Measurements from ENCODE around the gene FGFBP2.

The FGFBP2 gene

GRCh38 chr4:15963576-15963975 is 601 bp upstream of the FGFBP2 start:
- H3K27ac ChIP-seq (ENCODE audit: low read length) = no peak overlapping the region
- no peaks in the 10 kb centered on the region for H4K20me1 ChIP-seq (ENCODE audit: insufficient read depth, low read length)
- H3K36me3 ChIP-seq (replicated peaks; ENCODE audit: insufficient read depth, low read length) = no peaks in the 10 kb centered on the region
- no peaks in the 10 kb centered on the region for H3K27me3 ChIP-seq (replicated peaks; ENCODE audit: insufficient read depth, low read length)
- no peak overlapping the region for H3K4me2 ChIP-seq (ENCODE audit: low read depth, low read length)
- TF ChIP-seq EZH2 (optimal IDR thresholded peaks at IDR 0.05; ENCODE audit: low read depth, low read length) (no peak), EZH2phosphoT487 (IDR thresholded peaks at IDR 0.05; ENCODE audit: low read length) (no peak), CTCF (IDR thresholded peaks at IDR 0.05; ENCODE audit: low read length) (no peak)
- H3K4me1 ChIP-seq (ENCODE audit: low read length) = no peaks in the 10 kb centered on the region
- H3K9me3 ChIP-seq (replicated peaks; ENCODE audit: insufficient read depth, low read length) = no peaks in the 10 kb centered on the region
- no peaks in the 10 kb centered on the region for H3K9me2 ChIP-seq (replicated peaks; ENCODE audit: insufficient read depth, low read length)
- H3K9ac ChIP-seq (ENCODE audit: low read length) = no peak overlapping the region
- no peaks in the 10 kb centered on the region for H3F3A ChIP-seq (ENCODE audit: insufficient read depth, low read length)
- no peak for DNase-seq
- no peak overlapping the region for H2AFZ ChIP-seq (ENCODE audit: low read length)
- H3K79me2 ChIP-seq (ENCODE audit: low read length) = no peaks in the 10 kb centered on the region
- H3K4me3 ChIP-seq (ENCODE audit: low read length) = no peak overlapping the region

- H3K27ac ChIP-seq (ENCODE audit: low read length) = no peak overlapping the region
- no peak overlapping the region for H3K4me3 ChIP-seq (ENCODE audit: low read length)
- no peak overlapping the region for H3K4me2 ChIP-seq (ENCODE audit: low read depth, low read length)
- no peaks in the 10 kb centered on the region for H3K9me2 ChIP-seq (replicated peaks; ENCODE audit: insufficient read depth, low read length)
- H3K27me3 ChIP-seq (replicated peaks; ENCODE audit: insufficient read depth, low read length) = no peaks in the 10 kb centered on the region
- H3K9ac ChIP-seq (ENCODE audit: low read length) = no peak overlapping the region
- no peaks in the 10 kb centered on the region for H3F3A ChIP-seq (ENCODE audit: insufficient read depth, low read length)
- no peaks in the 10 kb centered on the region for H3K9me3 ChIP-seq (replicated peaks; ENCODE audit: insufficient read depth, low read length)
- no peaks in the 10 kb centered on the region for H3K36me3 ChIP-seq (replicated peaks; ENCODE audit: insufficient read depth, low read length)
- no peaks in the 10 kb centered on the region for H3K4me1 ChIP-seq (ENCODE audit: low read length)
- DNase-seq = no peak
- no peak for TF ChIP-seq EZH2phosphoT487 (IDR thresholded peaks at IDR 0.05; ENCODE audit: low read length)
- TF ChIP-seq EZH2 (optimal IDR thresholded peaks at IDR 0.05; ENCODE audit: low read depth, low read length) = no peak
- TF ChIP-seq CTCF (IDR thresholded peaks at IDR 0.05; ENCODE audit: low read length) = no peak
- H3K79me2 ChIP-seq (ENCODE audit: low read length) = no peaks in the 10 kb centered on the region
- H2AFZ ChIP-seq (ENCODE audit: low read length) = no peak overlapping the region
- H4K20me1 ChIP-seq (ENCODE audit: insufficient read depth, low read length) = no peaks in the 10 kb centered on the region
Measured at GRCh38 chr4:15961781-15962510, 1.0 kb downstream of the FGFBP2 start.

- no peaks in the 10 kb centered on the region for H3K79me2 ChIP-seq (ENCODE audit: low read length)
- H3K4me2 ChIP-seq (ENCODE audit: low read depth, low read length) = no peak overlapping the region
- no peaks in the 10 kb centered on the region for H4K20me1 ChIP-seq (ENCODE audit: insufficient read depth, low read length)
- H3K9me2 ChIP-seq (replicated peaks; ENCODE audit: insufficient read depth, low read length) = no peaks in the 10 kb centered on the region
- H3F3A ChIP-seq (ENCODE audit: insufficient read depth, low read length) = no peaks in the 10 kb centered on the region
- no peak for TF ChIP-seq EZH2phosphoT487 (IDR thresholded peaks at IDR 0.05; ENCODE audit: low read length)
- no peak for TF ChIP-seq EZH2 (optimal IDR thresholded peaks at IDR 0.05; ENCODE audit: low read depth, low read length)
- no peak for TF ChIP-seq CTCF (IDR thresholded peaks at IDR 0.05; ENCODE audit: low read length)
- no peaks in the 10 kb centered on the region for H3K27me3 ChIP-seq (replicated peaks; ENCODE audit: insufficient read depth, low read length)
- H2AFZ ChIP-seq (ENCODE audit: low read length) = no peak overlapping the region
- no peak overlapping the region for H3K4me3 ChIP-seq (ENCODE audit: low read length)
- no peaks in the 10 kb centered on the region for H3K9me3 ChIP-seq (replicated peaks; ENCODE audit: insufficient read depth, low read length)
- no peaks in the 10 kb centered on the region for H3K4me1 ChIP-seq (ENCODE audit: low read length)
- no peak for DNase-seq
- H3K9ac ChIP-seq (ENCODE audit: low read length) = no peak overlapping the region
- no peak overlapping the region for H3K27ac ChIP-seq (ENCODE audit: low read length)
- H3K36me3 ChIP-seq (replicated peaks; ENCODE audit: insufficient read depth, low read length) = no peaks in the 10 kb centered on the region
Measured at GRCh38 chr4:15958562-15958961, 4.4 kb downstream of the FGFBP2 start.

All from MM.1S (cell line).